IPS-20b (cell line): ENCODE measurements around the gene RFX7.

Experiments
- H3K27ac ChIP-seq: one replicate; pipeline ENCODE4 v1.5.1; 2013; ENCODE audit warnings: low read length
- H3K27me3 ChIP-seq: 2 replicates; pipeline ENCODE4 v1.6.1; 2013; ENCODE audit warnings: mild to moderate bottlenecking, low read length, inconsistent platforms; ENCODE audit not compliant: insufficient read depth
- H3K36me3 ChIP-seq: 2 replicates; pipeline ENCODE4 v1.6.1; 2013; ENCODE audit warnings: low read depth, mild to moderate bottlenecking, inconsistent platforms, low read length, moderate library complexity; ENCODE audit not compliant: insufficient read depth
- H3K4me1 ChIP-seq: 2 replicates; pipeline ENCODE4 v1.6.1; 2013; ENCODE audit warnings: mild to moderate bottlenecking, control low read depth, inconsistent platforms, low read length, moderate library complexity; ENCODE audit not compliant: insufficient read depth
- H3K4me3 ChIP-seq: 2 replicates; pipeline ENCODE4 v1.5.1; 2013; ENCODE audit warnings: mild to moderate bottlenecking, low read length, inconsistent platforms
- H3K9ac ChIP-seq: 2 replicates; pipeline ENCODE4 v1.6.1; 2013; ENCODE audit warnings: low read depth, mild to moderate bottlenecking, inconsistent platforms, low read length, moderate library complexity
- H3K9me3 ChIP-seq: 2 replicates; pipeline ENCODE4 v1.6.1; 2013; ENCODE audit warnings: mild to moderate bottlenecking, low read depth, low read length, inconsistent platforms; ENCODE audit not compliant: insufficient read depth

RFX7 gene

GRCh38 chr15:56252386-56252785, 8.7 kb upstream of the RFX7 start:
- Histone ChIP-seq H3K27ac (no peak overlapping the region), H3K27me3 (no peaks in the 10 kb centered on the region), H3K9me3 (no peaks in the 10 kb centered on the region), H3K9ac (no peak overlapping the region), H3K4me3 (no peak overlapping the region), H3K36me3 (no peaks in the 10 kb centered on the region), H3K4me1 (peaks cover 9% of the 10 kb centered on the region; the same call in 1 of the 2 replicates)

- Histone ChIP-seq H3K27me3 (no peaks in the 10 kb centered on the region), H3K4me3 (no peak overlapping the region), H3K4me1 (peaks cover 9% of the 10 kb centered on the region; the same call in 1 of the 2 replicates), H3K9ac (no peak overlapping the region), H3K27ac (no peak overlapping the region), H3K9me3 (no peaks in the 10 kb centered on the region), H3K36me3 (no peaks in the 10 kb centered on the region)
Measured at GRCh38 chr15:56251315-56252095, 7.8 kb upstream of the RFX7 start.

- no peaks in the 10 kb centered on the region for H3K9me3 ChIP-seq
- no peak overlapping the region for H3K4me3 ChIP-seq
- H3K36me3 ChIP-seq = no peaks in the 10 kb centered on the region
- no peaks in the 10 kb centered on the region for H3K27me3 ChIP-seq
- peaks cover 11% of the 10 kb centered on the region; the same call in 1 of the 2 replicates for H3K4me1 ChIP-seq
- H3K9ac ChIP-seq = no peak overlapping the region
- H3K27ac ChIP-seq = no peak overlapping the region
Measured at GRCh38 chr15:56250626-56251025, 6.9 kb upstream of the RFX7 start.

- Histone ChIP-seq H3K27me3 (no peaks in the 10 kb centered on the region), H3K36me3 (no peaks in the 10 kb centered on the region), H3K4me3 (no peak overlapping the region), H3K9ac (no peak overlapping the region), H3K27ac (no peak overlapping the region), H3K4me1 (peaks cover 19% of the 10 kb centered on the region; the same call in 1 of the 2 replicates), H3K9me3 (no peaks in the 10 kb centered on the region)
Measured at GRCh38 chr15:56249092-56249491, 5.4 kb upstream of the RFX7 start.

- no peaks in the 10 kb centered on the region for H3K9me3 ChIP-seq
- no peak overlapping the region for H3K4me3 ChIP-seq
- H3K36me3 ChIP-seq = no peaks in the 10 kb centered on the region
- no peak overlapping the region for H3K9ac ChIP-seq
- no peak overlapping the region for H3K27ac ChIP-seq
- no peaks in the 10 kb centered on the region for H3K27me3 ChIP-seq
- H3K4me1 ChIP-seq = peaks cover 18% of the 10 kb centered on the region; the same call in 1 of the 2 replicates
Measured at GRCh38 chr15:56248311-56248992, 4.8 kb upstream of the RFX7 start.

- Histone ChIP-seq H3K36me3 (no peaks in the 10 kb centered on the region), H3K9me3 (no peaks in the 10 kb centered on the region), H3K4me3 (no peak overlapping the region)
Measured at GRCh38 chr15:56247266-56247665, 3.6 kb upstream of the RFX7 start.

GRCh38 chr15:56245871-56246814, 2.5 kb upstream of the RFX7 start:
- no peak overlapping the region for H3K27ac ChIP-seq
- no peaks in the 10 kb centered on the region for H3K36me3 ChIP-seq
- H3K9ac ChIP-seq = peak overlapping the region; percentile 91; the same call in 1 of the 2 replicates
- peaks cover 18% of the 10 kb centered on the region; the same call in 1 of the 2 replicates for H3K4me1 ChIP-seq
- no peaks in the 10 kb centered on the region for H3K27me3 ChIP-seq
- H3K4me3 ChIP-seq = peak overlapping the region; percentile 87
- no peaks in the 10 kb centered on the region for H3K9me3 ChIP-seq

More at GRCh38 chr15:56247266-56247665, 3.6 kb upstream of the RFX7 start:
- Histone ChIP-seq H3K27me3 (no peaks in the 10 kb centered on the region), H3K4me1 (peaks cover 18% of the 10 kb centered on the region; the same call in 1 of the 2 replicates), H3K27ac (no peak overlapping the region), H3K9ac (no peak overlapping the region)

GRCh38 chr15:56244811-56245576, 1.3 kb upstream of the RFX7 start:
- peak overlapping the region; percentile 91; the same call in 1 of the 2 replicates for H3K9ac ChIP-seq
- no peaks in the 10 kb centered on the region for H3K9me3 ChIP-seq
- H3K4me3 ChIP-seq = peak overlapping the region; percentile 87
- H3K27me3 ChIP-seq = no peaks in the 10 kb centered on the region
- H3K36me3 ChIP-seq = no peaks in the 10 kb centered on the region
- H3K4me1 ChIP-seq = peaks cover 18% of the 10 kb centered on the region; the same call in 1 of the 2 replicates
- H3K27ac ChIP-seq = peak overlapping the region; percentile 89

GRCh38 chr15:56244038-56244810, 545 bp upstream of the RFX7 start:
- Histone ChIP-seq H3K27me3 (no peaks in the 10 kb centered on the region), H3K9me3 (no peaks in the 10 kb centered on the region), H3K4me3 (peak overlapping the region; percentile 87), H3K36me3 (no peaks in the 10 kb centered on the region), H3K4me1 (peaks cover 18% of the 10 kb centered on the region; the same call in 1 of the 2 replicates), H3K9ac (peak overlapping the region; percentile 91), H3K27ac (peak overlapping the region; percentile 89)

GRCh38 chr15:56242576-56243162, 1.0 kb downstream of the RFX7 start:
- no peaks in the 10 kb centered on the region for H3K9me3 ChIP-seq
- peaks cover 13% of the 10 kb centered on the region; the same call in 1 of the 2 replicates for H3K4me1 ChIP-seq
- peak overlapping the region; percentile 34 for H3K27ac ChIP-seq
- H3K36me3 ChIP-seq = no peaks in the 10 kb centered on the region
- H3K4me3 ChIP-seq = peak overlapping the region; percentile 94
- H3K27me3 ChIP-seq = no peaks in the 10 kb centered on the region
- H3K9ac ChIP-seq = peak overlapping the region; percentile 95
